Measurements from ENCODE around the gene MTERF2.

The MTERF2 gene

GRCh38 chr12:106942775-106943174 is 44.2 kb downstream of the MTERF2 start:
- no peaks in the 10 kb centered on the region for H4K20me1 ChIP-seq (ENCODE audit: control insufficient read depth, insufficient read depth, low read depth, low read length)
- H3K4me2 ChIP-seq (ENCODE audit: low read length) = no peak overlapping the region
- H3K9me2 ChIP-seq (replicated peaks; ENCODE audit: control insufficient read depth, low read length) = no peaks in the 10 kb centered on the region
- no peak overlapping the region for H3K4me3 ChIP-seq (ENCODE audit: low read length)
- peaks cover 7% of the 10 kb centered on the region; the same call in 1 of the 2 replicates for H3K27me3 ChIP-seq (ENCODE audit: control insufficient read depth, low read length)
- no peaks in the 10 kb centered on the region for H3K4me1 ChIP-seq (ENCODE audit: control insufficient read depth, low read length)
- no peaks in the 10 kb centered on the region for H3F3A ChIP-seq (ENCODE audit: control insufficient read depth, insufficient read depth)
- H3K36me3 ChIP-seq (ENCODE audit: control insufficient read depth, low read length) = no peaks in the 10 kb centered on the region
- no peaks in the 10 kb centered on the region for H3K79me2 ChIP-seq (ENCODE audit: control insufficient read depth, low read length)
- no peak overlapping the region for H3K27ac ChIP-seq (ENCODE audit: low read depth, low read length)
- TF ChIP-seq EZH2phosphoT487 (IDR thresholded peaks at IDR 0.05; ENCODE audit: borderline replicate concordance, low read length) (no peak), CTCF (IDR thresholded peaks at IDR 0.05; ENCODE audit: low read depth, low read length, poor library complexity, severe bottlenecking) (no peak)
- H3K9me3 ChIP-seq (ENCODE audit: control insufficient read depth, insufficient read depth, low read length) = no peaks in the 10 kb centered on the region; the same call in 1 of the 2 replicates

GRCh38 chr12:106941481-106942156 is 45.3 kb downstream of the MTERF2 start:
- TF ChIP-seq EZH2phosphoT487 (IDR thresholded peaks at IDR 0.05; ENCODE audit: borderline replicate concordance, low read length) (no peak), CTCF (IDR thresholded peaks at IDR 0.05; ENCODE audit: low read depth, low read length, poor library complexity, severe bottlenecking) (no peak)
- no peaks in the 10 kb centered on the region for H3F3A ChIP-seq (ENCODE audit: control insufficient read depth, insufficient read depth)
- no peaks in the 10 kb centered on the region for H4K20me1 ChIP-seq (ENCODE audit: control insufficient read depth, insufficient read depth, low read depth, low read length)
- H3K4me2 ChIP-seq (ENCODE audit: low read length) = no peak overlapping the region
- no peaks in the 10 kb centered on the region for H3K36me3 ChIP-seq (ENCODE audit: control insufficient read depth, low read length)
- H3K79me2 ChIP-seq (ENCODE audit: control insufficient read depth, low read length) = no peaks in the 10 kb centered on the region
- H3K4me1 ChIP-seq (ENCODE audit: control insufficient read depth, low read length) = no peaks in the 10 kb centered on the region
- no peaks in the 10 kb centered on the region; the same call in 1 of the 2 replicates for H3K9me3 ChIP-seq (ENCODE audit: control insufficient read depth, insufficient read depth, low read length)
- H3K4me3 ChIP-seq (ENCODE audit: low read length) = no peak overlapping the region
- H3K9me2 ChIP-seq (replicated peaks; ENCODE audit: control insufficient read depth, low read length) = no peaks in the 10 kb centered on the region
- no peak overlapping the region for H3K27ac ChIP-seq (ENCODE audit: low read depth, low read length)
- H3K27me3 ChIP-seq (ENCODE audit: control insufficient read depth, low read length) = peaks cover 7% of the 10 kb centered on the region; the same call in 1 of the 2 replicates

DNA sequence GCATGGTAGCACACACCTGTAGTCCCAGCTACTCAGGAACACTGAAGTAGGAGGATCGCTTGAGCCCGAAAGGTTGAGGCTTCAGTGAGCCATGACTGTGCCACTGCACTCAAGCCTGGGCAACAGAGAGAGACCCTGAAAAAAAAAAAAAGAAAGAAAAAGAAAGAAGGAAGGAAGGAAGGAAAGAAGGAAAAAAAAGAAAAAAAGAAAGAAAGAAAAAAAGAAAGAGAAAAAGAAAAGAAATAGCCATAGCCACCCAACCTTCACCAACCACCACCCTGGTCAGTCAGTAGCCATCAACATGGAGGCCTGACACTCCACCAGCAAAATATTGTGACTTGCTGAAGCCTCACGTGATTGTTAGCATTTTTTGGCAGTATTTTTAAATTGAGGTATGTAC is 52.7 kb downstream of the MTERF2 start:
- H3K36me3 ChIP-seq (ENCODE audit: control insufficient read depth, low read length) = no peaks in the 10 kb centered on the region
- H3K4me3 ChIP-seq (ENCODE audit: low read length) = no peak overlapping the region
- TF ChIP-seq EZH2phosphoT487 (IDR thresholded peaks at IDR 0.05; ENCODE audit: borderline replicate concordance, low read length) (no peak), CTCF (IDR thresholded peaks at IDR 0.05; ENCODE audit: low read depth, low read length, poor library complexity, severe bottlenecking) (no peak)
- H3K79me2 ChIP-seq (ENCODE audit: control insufficient read depth, low read length) = no peaks in the 10 kb centered on the region
- no peaks in the 10 kb centered on the region for H3K4me1 ChIP-seq (ENCODE audit: control insufficient read depth, low read length)
- H3K9me3 ChIP-seq (ENCODE audit: control insufficient read depth, insufficient read depth, low read length) = no peaks in the 10 kb centered on the region
- no peaks in the 10 kb centered on the region for H3F3A ChIP-seq (ENCODE audit: control insufficient read depth, insufficient read depth)
- H4K20me1 ChIP-seq (ENCODE audit: control insufficient read depth, insufficient read depth, low read depth, low read length) = no peaks in the 10 kb centered on the region
- H3K27me3 ChIP-seq (ENCODE audit: control insufficient read depth, low read length) = peaks cover 12% of the 10 kb centered on the region; the same call in 1 of the 2 replicates
- H3K9me2 ChIP-seq (replicated peaks; ENCODE audit: control insufficient read depth, low read length) = no peaks in the 10 kb centered on the region
- no peak overlapping the region for H3K27ac ChIP-seq (ENCODE audit: low read depth, low read length)
- no peak overlapping the region for H3K4me2 ChIP-seq (ENCODE audit: low read length)

Data from DOHH2 (cell line).